GM19463 (cell line): ENCODE measurements around the gene NCOR2.

Source experiments
- ATAC-seq: cut with Tn5 transposase; IDR thresholded peaks from one replicate; pipeline ENCODE4 v1.9.1; 2021; ENCODE audit warnings: mild to moderate bottlenecking, moderate library complexity; ENCODE audit not compliant: unreplicated experiment

NCOR2 gene

DNA sequence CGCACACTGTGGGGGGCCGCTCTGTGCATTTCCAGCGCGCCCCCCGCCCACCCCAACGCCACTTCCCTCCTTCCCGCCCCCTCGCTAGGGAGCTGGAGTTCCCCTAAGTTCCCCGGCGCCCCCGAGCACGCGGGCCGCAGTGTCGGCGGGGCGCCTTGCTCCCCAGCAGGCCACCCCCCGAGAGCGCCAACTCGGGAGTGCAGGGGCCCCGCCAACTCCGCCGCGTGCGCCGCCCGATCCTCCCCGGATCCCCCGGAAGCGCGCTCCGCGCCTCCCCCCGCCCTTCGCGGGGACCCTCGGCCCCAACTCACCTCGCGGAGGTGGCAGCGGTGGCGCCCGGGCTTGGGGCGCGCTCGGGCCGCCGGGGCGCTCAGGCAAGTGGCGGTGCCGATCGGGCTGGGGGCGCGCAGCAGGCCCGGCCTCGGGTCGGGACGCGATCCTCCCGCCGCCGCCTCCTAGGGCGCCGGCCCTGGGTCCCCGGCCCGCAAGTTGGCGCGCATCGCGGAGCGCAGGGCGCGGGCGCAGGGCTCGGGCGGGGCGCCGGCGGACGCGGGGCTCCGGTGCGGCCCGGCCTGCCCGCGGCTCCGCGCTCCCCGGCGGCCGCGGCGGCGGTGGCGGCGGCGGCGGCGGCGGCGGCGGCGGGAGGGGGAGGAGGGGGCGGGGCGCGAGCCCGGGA is at the start of gene NCOR2:
NCOR2 (minus strand) TSS at position 616 of the 676 bp plus-strand sequence. CDS start 72,361 bp downstream, outside the sequence.
- ATAC-seq = peak; percentile 25

DNA sequence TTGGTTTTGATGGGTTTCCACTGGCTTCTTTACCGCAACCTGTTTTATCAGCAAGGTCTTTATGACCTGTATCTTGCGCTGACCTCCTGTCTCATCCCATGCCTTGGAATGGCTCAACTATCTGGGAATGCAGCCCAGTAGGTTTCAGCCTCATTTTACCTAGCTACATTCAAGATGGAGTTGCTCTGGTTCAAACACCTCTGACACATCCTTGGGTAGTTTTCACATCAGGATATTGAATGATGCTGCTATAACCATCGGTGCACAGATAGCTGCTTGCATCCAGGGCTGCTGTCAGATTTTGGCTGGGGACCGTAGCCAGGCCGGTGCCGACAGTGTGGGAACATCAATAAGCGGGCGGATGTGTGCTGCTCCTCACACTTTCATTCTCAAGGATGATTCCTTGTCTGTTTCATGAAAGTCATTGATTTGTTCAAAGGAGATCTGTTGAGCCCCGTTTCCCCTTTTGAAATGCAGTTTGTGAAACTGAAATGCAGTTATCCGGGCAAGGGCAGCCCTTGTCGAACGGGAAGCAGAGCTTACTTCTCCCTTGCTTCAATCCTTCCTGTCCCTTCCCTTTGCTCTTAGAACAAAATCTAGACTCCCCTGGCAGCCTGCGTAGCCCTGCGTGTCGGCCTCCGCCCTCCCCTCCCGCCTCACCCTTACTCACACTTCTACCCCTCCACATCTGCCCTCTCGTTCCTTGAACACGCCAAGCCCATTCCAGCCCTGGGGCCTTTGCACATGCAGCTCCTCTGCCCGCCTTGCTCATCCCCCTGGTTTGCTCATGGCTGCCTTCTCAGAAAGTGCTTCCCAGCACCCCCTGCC is 49.2 kb upstream of the NCOR2 start:
- ATAC-seq = no peak

DNA sequence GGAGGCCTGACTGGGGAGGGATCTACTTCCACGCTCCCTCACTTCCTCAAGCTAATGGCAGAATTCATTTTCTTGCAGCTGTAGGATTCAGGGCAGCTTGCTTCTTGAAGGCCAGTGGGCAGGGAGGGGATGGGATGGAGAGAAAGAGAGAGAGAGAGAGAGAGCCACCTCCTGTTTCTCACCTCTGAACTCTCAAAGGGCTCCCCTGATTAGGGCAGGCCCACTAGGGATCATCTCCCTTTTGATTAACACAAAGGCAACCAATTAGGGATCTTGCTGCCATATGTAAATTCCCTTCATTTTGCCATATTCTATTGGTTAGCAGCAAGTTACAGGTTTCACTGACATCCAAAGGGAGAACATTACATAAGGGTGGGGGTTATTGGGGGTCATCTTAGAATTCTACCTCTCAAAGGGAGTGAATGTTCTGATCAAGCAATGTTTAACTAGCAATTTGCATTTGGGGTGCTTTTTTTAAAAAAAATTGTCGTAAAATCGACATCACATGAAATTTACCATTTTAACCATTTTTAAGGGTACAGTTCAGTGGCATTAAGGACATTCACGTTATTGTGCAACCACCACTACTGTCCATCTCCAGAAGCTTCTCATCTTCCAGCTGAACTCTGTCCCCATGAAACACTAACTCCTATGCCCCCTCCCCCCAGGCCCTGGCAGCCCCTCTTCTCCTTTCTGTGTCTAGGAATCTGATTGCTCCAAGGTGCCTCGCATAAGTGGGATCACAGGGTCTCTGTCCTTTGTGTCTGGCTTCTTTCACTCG is 47.3 kb upstream of the NCOR2 start:
- no peak for ATAC-seq

DNA sequence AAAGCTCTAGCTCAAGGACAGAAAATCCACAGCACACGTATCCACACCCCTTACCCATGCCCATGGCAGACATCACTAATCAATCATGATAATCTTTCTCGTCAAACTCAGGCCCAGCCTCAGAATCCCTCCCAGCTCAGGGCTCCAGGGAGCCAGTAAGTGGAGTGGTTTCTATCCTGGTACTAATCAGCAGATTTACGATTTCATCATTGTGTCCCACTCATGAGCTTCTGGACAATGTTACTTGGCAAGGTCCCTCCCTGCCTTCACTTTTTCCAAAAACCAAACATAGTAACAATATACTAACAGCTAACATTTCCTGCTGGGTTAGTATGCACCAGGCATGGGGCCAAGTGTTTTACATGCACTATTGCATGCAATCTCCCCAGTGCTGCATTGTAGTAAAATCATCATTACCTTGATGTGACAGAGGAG is 45.8 kb upstream of the NCOR2 start:
- ATAC-seq = no peak

DNA sequence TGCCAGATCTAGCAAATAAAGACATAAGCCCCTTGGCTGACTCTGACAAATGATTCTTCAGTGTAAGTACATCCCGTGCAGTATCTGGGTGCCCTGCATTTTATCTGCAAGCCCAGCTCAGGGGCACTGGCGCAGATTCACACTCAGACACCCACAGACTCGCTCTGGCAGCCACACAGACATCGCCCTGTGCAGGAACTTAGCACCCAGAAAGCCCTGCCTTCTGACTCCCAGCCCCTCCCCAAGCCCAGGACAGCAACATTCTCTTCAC is 44.9 kb upstream of the NCOR2 start:
- ATAC-seq = no peak

DNA sequence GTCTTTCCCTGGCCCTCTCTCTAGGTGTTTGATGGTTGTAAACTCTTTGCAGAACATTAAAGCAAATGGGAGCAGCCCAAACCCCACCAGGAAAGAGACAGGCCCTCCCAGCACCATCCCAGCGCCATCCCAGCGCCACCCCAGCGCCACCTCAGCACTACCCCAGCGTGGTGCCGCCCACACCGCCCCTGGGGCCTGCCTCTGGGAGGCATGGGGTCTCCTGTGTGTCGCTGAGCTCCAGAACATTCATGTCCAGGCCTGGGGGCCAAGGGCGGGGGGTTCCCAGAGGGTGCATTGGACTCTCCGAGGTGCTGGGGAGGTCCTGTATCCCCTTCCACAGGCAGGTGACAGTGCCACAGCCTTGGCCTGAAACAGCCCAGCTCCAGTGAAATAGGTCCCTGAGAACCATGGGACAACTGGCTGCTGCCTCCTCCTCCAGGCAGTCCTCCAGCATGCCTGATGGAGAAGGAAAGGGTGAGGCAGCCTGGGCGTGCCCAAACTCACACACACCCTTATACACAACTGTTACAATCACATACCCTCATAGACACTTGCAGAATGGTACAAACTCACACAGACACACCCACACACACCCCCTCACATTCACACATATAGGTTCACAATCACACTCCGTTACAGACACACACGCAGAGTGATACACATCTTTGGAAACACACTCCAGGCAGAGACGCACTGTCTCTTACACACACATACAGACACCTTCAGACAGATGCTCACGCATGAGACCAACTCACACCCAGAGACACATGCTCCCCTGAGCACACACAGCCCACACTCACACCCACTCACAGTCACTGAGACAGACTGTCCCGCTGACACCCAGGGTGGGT is 44.4 kb upstream of the NCOR2 start:
- ATAC-seq = no peak

DNA sequence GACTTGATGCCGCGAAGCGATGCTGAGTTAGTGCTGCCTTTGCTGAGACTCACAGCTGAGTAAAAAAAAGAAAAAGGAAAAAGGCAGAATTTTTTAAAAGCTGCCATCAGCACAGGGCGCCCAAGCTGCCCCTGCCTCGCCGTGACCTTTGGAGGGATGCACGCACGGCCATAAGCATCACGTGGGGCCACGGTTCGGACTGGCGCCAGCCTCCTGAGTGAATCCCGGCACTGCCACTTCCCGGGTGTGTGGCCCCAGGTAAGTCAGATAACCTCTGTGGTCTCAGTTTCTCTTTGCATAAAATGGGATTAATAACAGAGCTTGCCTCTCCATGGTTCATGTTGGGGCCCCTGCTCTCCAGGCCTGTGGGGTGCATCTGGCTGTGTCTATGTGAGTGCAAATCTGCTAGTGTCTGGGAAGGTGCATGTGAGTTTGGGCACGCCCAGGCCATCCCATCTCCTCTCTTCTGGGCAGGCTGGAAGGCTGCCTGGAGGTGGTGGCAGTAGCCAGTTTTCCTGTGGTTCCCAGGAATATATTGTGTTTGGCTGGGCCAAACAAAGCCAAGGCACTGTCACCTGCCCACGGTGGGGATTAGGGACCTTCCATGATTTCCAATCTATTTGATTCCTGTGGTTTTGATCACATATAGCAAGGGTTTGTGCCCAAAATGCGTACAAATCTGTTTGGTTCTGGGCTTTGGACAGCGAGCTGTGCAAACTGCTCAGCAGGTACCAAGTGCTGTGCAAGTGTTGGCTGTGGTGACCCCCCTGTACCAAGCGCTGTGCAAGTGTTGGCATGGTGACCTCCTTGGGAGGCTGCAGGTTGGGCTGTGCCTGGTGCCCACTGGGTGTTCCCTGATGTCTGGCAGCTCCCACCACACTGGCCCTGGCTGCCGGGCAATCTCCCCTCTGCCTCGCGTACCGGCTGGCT is 43.5 kb upstream of the NCOR2 start:
- ATAC-seq = no peak

DNA sequence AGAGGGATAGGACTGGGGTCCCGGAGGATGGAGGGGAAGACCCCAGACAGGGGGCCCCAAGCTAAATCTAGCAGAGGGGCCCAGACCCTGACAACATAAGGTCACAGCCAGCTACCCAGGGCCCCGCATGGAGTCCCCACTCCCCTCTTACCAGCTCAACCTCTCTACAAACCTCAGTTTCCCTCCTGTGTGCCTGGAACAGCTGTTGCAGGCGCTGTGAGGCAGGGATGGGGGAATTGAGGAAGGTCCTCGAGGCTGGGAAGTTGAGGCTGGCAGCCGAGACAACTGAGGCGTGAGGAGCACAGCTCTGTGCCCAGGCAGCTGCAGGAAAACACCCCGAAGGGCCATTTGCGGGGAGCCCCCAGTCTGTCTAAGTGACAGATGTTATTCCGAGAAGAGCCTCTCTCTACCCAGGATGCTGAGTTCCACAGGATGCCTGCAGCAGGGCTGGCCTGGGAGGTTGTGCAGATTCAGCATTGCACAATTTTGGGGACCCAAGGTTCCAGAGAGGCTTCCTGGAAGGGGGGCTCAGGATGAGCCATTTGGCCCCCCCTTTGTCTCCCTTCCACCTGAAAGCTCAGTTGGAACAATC is 42.7 kb upstream of the NCOR2 start:
- no peak for ATAC-seq

DNA sequence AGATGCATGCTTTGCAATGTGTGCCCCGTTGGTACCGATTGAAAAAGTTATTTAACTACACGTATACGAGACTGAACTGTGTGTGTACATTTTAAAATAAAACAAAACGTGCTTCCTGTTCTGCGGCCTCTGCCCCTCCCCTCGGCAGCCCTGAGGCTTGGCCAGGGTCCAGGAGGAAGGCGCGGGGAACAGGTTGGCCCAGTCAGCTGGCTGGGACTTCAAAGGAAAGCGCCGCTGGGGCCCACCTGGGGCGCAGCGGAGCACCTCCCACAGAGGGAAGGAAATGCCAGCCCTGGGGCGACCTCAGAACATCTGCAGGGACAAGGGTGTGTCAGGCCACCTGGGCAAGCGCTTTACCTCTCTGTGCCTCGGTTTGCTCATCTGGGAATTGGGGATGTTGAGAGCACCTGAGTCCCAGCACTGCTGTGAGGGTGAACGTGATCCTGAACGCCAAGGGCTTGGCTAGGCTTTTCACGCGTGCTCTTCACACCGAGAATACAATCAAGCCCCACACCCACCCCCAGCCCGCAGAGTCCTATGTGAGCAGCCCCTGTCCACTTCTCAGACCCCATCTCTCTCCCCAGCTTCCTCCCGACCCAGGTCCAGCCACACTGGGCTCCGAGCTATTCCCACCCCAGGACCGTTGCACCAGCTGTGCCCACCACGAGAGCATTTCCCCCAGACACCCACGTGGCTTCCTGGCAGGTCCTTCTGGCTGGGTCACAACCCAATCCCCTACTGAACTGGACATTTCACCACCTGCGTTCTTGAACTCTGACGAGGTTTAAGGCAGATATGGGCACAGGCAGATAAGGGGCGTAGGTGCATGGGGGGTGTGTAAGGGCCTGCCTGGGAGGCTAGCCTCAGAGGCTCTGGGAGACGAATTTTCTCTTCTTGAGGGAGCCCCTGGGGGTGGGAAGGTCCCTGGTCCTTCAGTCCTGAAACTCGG is 41.9 kb upstream of the NCOR2 start:
- peak; percentile 81 for ATAC-seq

DNA sequence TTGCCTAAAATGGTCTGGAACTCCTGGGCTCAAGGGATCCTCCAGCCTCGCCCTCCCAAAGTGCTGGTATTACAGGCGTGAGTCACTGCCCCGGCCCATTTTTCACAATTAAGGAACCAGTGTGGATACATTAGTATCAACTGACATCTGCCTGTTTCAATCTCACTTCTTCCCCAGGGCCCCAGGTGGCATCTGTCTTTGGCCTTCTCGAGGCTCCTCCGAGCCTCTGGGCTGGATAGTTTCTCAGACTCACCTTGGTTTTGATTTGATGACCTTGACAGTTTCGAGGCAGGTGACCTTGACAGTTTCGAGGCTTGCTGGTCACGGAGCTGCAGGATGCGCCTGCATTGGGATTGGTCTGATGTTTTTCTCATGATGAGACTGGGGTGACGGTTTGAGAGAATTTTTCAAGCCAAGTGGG is 41.0 kb upstream of the NCOR2 start:
- ATAC-seq = peak; percentile 41

DNA sequence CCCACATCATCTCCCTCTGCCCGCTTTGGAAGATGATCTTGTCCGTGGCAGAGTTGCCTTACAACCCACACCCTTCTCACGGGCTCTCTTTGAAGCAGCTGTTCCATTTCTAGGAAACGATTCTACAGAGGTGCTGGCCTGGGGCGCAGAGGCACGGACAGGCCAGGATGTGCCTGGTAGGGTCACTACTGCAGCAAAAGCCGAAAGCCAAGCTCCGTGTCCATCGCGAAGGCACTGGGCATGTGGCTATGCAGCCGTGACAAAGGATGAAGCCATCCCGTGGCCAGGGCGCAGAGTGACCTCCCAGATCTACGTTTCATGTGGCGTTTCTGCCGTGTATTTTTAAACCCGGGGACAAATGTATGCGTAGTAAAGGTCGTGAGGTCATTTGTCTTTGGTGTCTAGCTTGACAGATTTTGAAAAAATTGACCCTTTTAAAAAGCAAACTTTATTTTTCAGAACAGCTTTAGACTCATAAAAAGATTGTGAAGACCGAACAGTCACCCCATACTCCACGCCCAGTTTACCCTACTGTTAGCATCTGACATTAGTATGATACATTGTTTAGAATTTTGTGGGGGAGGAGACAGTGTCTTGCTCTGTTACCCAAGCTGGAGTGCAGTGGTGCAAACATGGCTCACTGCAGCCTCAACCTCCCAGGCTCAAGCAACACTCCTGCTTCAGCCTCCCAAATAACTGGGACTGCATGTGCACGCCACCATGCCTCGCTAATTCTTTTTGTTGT is 40.4 kb upstream of the NCOR2 start:
- ATAC-seq = no peak

DNA sequence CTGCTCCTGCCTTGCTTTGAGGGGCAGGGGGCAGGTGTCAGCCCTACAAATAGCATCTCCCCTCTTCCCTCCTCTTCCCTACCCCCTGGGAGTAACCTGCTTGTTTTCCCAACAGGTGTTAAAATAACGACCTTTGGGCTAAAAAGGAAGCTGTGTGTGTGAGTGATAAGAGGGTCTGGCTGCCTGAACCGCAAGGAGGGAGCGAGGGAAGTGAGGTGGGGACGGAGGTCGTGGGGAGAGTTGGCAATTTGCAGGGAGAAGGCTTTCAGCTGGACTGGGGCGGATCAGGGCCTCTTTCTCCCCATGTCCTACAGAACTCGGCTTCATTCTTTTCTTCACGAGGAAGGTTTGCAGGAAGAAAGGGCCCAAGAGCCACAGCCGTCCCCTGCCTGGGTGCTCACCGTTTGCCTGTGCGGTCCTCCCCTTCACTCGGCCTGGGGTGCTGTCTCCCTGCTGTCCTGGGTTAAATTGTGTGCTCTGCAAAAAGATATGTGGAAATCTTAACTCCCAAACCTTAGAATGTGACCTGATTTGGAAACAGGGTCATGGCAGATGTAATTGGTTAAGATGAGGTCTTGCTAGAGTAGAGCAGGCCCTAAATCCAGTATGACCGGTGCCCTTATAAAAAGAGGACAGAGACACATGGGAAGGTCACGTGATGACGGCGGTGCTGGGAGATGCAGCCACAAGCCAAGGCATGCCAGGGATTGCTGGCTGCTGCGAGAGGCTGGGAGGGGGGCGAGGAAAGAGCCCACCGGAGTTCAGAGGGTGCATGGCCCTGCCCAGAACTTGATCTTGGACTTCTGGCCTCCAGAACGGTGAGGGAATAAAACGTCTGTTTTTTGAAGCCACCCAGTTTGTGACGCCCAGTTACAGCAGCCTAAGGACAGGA is 38.7 kb upstream of the NCOR2 start:
- no peak for ATAC-seq

DNA sequence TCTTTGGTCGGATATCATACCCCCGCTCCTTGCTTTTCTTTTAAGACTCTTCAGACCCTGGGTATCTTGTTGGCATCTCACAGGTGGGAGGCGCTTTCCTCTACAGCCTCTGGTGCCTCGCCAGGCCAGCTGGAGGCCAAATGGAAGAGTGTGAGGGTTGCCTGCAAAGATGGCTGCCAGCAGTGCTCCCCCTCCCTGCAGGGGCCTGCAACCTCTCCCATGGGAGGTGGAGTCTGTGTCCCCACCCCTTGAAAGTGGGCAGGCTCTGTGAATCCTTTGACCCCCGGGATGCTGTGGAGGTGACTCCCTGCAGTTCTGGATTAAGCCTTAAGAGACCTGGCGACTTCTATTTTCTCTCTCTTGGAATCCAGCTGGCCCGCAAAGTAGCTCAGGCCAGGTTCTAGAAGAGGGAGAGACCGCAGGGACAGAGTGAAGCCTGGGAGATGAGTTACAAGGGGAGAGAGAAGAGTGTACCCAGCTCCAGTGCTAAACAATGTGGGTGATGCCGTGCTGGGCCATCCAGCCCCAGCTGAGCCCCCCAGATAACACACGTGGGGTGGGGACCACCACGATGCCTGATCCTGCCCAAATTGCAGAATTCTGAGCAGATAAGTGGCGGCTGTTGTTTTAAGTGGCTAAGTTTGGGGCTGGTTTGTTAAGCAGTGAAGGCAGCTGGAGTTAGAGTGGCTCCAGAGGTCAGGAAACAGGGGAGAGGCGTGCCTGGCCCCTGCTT is 37.9 kb upstream of the NCOR2 start:
- ATAC-seq = no peak

DNA sequence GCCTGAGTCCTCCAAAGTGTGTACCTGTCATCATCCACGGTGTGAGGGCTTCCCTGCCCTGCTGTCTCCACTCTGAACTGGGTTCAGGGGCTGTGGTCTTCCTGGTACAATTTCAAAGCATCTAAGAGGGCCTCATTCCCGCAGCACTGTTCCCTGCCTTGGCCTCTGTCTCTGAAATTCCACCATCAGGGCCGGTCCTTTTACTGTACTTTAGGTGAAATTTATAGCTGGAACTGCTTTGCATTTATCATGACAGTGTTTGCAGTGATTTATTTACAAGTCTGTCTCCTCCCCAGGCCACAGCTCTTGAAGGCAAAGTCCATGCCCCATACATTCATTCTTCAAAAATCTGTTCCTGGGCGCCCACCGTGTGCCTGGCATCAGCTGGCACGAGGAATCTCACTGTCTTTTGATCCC is 36.9 kb upstream of the NCOR2 start:
- no peak for ATAC-seq

DNA sequence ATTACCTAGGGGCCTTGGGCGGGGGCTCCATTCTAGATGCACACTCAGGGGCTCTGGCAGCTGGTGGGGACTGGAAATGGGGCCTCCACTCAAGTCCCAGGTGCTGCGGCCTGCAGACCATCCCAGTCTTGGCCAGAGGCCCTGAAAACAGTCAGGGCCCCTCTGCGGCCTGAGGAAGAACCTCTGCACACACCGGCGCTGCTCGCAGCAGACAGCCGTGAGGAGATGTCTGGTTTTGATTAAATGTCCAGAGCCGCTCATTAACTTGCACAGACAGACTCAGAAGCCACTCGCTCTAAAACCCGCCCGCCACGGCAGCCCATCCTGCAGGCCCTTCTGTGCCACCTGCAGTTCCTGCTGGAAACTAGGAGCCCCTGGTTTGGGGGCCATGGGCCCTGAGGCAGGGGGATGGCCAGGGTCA is 36.4 kb upstream of the NCOR2 start:
- ATAC-seq = no peak

DNA sequence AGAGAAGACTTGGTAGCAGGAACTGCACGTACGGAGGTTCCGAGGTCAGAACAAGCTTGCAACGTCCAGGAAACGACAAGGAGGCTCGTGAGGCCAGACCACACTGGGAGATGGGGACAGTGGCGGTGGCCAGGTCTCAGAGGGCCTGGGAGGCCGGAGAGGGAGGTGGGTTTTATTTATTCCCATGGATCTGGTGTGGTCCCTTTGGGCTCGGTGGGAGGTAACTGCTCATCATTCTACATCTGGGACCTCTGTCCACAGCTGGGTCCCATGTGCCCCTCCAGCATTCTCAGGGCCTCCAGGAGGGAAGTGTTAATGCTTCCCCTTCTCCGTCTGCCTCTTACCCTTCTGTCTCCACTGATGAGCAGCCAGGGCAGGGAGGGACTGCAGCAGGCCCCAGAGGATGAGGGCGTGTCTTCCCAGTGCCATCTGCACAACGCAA is 35.7 kb upstream of the NCOR2 start:
- no peak for ATAC-seq
